GM10266 (cell line): Measurements from ENCODE around the gene ADCY5.

Experiments
- DNase-seq: peaks from one replicate; pipeline ENCODE4 v3.0.0; 2012; ENCODE audit errors: extremely low spot score
- CTCF ChIP-seq: IDR thresholded peaks from 2 replicates; pipeline ENCODE4 v1.5.1; 2012; ENCODE audit warnings: mild to moderate bottlenecking, low read depth; ENCODE audit not compliant: control insufficient read depth, insufficient read depth; ENCODE audit errors: missing control alignments

Gene ADCY5

GRCh38 chr3:123392368-123392767 lies 56.5 kb downstream of the ADCY5 start:
- DNase-seq: no peak

GRCh38 chr3:123390865-123391600 lies 57.9 kb downstream of the ADCY5 start:
- TF ChIP-seq CTCF: no peak
- no peak for DNase-seq

More at GRCh38 chr3:123392368-123392767, 56.5 kb downstream of the ADCY5 start:
- TF ChIP-seq CTCF: no peak

GRCh38 chr3:123389628-123389918 lies 59.3 kb downstream of the ADCY5 start:
- no peak for TF ChIP-seq CTCF
- DNase-seq: no peak

GRCh38 chr3:123388811-123389627 lies 59.9 kb downstream of the ADCY5 start:
- DNase-seq: no peak
- no peak for TF ChIP-seq CTCF

- DNase-seq: no peak
- no peak for TF ChIP-seq CTCF
Measured at GRCh38 chr3:123388042-123388441, 60.8 kb downstream of the ADCY5 start.

- no peak for TF ChIP-seq CTCF
- DNase-seq: no peak
Measured at GRCh38 chr3:123387532-123387931, 61.4 kb downstream of the ADCY5 start.

GRCh38 chr3:123386477-123387040 lies 62.3 kb downstream of the ADCY5 start:
- DNase-seq: no peak
- no peak for TF ChIP-seq CTCF
